Dermis microvascular lymphatic vessel endothelial cell (primary cell): ENCODE data around the gene CCDC146. TPM values are rescaled to one million over a fixed set of nuclear protein-coding genes. Genes with fewer than 3 reads are reported as not detected.
"Not testable (repeated sequence)": the region's sequence is repeated elsewhere in the genome, so short reads cannot be mapped to it uniquely, and the experiment has no call there.

ENCODE experiments used
- DNase-seq, 2 donors: peaks; one replicate each; pipeline versions ENCODE4 v3.0.0 to v3.0.0-alpha.2; 2010; ENCODE audit warnings: low read depth in 2 of 2
- total RNA-seq: library from RNA; depleted of rRNA; stranded (reverse); fragments of >200 nt; gene quantifications from 2 replicates; pipeline ENCODE4 v1.2.1, GENCODE V29; 2014

CCDC146 gene
- total RNA-seq, 1 donor from 2014 or later, result 0.26 TPM

DNA sequence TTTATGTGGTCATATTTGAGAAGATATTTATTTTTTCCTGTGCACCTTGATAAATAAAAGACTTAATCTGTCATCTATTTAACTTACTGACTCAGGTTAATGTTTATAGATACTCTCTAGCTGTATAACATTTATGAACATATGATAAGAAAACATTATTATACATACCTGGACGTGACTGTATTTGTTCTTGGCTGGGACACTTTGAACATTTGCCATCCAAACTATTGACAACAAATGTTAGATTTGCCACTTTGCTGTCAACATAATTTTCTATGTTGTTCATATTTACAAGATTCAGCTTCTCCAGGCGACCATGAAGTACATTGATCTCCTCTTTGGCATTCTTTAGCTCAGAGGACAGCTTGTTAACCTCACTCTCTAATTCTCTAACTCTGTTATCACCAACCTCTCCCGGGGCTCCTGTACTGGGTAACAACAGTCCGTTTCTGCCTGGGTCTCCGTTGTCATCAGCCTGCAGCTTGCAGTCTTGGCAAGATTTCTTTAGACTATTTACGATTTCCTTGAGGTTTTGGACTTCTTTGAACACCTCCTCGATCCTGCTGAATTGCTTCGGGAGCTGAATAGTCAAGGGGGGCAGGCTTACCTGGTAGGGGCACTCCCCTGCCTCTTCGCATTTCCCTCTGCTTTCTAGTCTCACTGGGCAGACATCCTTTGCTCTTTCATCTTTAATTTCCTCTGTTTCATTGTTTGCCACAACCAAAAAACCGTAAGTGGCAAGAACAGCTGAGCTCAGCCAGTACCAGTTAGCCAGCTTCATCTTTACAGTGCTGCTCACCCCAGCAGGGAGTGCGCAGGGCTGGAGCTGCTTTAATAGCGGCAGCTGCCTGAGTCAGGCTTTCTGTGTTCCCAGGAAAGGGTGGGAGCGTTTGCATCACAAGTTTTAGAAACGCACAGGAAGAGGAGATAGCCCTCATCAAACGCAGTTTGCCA, 76.9 kb downstream of the CCDC146 start, which contains the start of gene FGL2:
Gene FGL2, minus strand, starts transcription at position 807 of the 954 bp plus-strand sequence. Its CDS starts 26 bp downstream, at position 781.
- no peak for DNase-seq

DNA sequence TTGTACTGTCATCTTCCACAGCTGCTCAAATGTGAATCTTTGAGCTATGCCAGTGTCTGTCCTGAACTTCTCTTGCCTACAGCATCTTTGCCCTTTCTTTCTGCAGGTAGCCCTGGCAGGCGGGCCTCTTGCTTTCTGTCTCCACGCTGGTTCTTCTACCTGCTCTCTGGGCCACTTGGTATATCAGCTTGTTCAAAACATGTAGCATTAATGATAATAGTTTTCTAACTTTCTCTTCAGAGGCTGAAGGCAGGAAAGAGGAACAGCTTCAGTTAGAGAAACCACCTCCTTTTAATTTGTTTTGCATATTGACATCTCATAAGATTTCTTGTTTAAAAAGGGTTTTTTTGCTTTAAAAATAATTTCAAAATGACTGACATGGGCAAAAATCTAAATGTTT, 78.1 kb downstream of the CCDC146 start:
- DNase-seq, result no peak

DNA sequence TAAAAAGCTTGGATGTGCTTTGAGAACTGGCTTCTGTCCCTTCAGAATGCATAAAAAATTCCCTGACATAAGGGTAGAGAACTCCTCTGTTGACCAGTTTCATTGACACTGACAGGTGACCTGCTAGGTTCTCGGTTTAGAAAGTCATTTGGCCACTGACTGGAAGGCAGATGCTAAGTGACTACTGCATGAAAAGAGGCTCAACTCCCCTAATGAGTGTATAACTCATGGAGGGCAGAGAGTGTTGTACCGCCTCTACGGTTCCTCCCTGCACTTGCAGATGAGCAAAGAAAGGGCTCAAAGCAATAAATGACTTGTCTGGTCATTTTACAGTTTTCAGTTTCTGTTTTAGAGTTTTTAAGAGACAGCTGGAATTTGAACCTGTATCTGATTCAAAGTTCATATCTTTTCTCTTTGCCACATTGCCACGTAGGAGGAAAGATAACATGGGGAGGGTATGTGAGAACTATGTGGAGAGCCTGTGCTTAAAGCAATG, 80.1 kb downstream of the CCDC146 start:
- DNase-seq, result no peak

DNA sequence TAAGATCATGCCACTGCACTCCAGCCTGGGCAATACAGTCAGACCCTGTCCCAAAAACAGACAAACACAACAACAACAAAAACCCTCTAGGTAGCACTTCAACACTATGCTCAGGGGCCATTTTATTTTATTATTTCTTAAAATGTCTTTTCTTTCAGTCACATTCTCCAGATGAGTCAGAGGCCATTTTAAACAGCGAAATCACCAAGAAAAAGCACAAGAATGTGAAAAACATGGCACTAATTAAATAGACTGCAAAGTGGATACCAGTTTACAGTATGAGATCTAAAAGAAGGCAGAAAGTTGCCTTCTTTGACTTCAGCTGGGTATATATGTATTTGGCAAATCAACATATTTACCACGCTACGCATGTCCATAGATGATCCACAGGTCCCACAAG, 83.3 kb downstream of the CCDC146 start:
- no peak for DNase-seq

DNA sequence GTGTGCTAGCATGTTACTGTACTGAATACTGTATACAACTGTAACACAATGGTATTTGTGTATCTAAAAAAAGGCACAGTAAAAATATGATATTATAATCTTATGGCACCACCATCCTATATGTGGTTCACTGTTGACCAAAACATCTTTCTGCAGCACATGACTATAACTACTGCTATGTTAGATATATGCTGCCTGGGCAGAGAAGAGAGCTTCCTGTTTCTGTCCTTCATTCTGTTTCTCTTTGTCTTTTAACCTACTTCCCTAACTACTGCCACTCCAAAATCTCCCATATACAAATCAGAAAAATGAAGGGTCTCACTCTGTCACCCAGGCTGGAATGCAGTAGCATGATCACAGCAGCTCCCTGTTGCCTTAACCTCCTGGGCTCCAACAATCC, 86.0 kb downstream of the CCDC146 start:
- no peak for DNase-seq

DNA sequence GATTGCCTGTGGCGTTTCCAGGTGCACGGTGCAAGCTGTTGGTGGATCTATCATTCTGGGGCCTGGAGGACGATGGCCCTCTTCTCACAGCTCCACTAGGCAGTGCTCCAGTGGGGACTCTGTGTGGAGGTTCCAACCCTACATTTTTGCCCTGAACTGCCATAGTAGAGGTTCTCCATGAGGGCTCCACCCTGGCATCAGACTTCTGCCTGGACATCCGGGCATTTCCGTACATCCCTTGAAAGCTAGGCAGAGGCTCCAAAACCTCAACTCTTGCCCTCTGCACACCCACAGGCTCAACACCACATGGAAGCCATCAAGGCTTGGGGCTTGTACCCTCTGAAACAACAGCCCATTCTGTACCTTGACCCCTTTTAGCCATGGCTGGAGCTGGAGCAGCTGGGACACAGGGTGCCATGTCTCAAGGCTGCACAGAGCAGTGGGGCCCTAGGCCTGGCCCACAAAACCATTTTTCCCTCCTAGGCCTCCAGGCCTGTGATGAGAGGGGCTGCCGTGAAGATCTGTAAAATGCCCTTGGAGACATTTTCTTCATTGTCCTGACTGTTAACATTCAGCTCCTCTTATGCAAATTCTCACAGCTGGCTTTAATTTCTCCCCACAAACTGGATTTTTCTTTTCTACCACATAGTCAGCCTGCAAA, 87.2 kb downstream of the CCDC146 start:
- DNase-seq, result no peak

DNA sequence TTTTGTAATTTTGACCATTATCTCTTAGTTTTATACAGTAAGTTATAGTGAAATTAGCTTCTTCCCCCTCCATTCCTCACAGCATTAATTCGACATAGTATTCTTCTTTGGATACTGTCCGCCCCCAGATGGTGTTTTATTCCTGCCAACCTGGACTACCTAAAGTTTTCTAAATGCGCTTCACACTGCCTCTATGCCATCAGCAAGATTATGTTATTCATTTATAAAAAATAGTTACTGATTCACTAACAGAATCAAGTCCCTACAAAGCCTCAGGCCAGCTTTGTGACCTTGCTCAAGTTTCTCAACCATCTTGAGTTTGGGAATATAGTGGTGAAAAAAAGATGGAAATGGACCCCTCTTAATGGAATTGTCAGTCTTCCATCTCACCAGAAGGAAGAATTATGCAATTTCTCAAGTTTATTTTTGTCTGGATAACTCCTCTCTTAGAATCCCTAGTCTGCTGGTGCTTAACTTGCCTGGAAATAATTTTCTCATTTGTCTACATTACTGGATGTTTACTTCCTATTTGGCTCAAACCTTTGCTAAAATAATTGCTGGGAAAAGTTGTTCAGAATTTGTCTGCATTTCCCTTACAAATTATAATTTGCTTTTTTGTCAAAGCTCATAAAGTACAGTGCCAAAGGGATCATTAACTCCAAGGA, 93.9 kb downstream of the CCDC146 start:
- DNase-seq, result no peak

DNA sequence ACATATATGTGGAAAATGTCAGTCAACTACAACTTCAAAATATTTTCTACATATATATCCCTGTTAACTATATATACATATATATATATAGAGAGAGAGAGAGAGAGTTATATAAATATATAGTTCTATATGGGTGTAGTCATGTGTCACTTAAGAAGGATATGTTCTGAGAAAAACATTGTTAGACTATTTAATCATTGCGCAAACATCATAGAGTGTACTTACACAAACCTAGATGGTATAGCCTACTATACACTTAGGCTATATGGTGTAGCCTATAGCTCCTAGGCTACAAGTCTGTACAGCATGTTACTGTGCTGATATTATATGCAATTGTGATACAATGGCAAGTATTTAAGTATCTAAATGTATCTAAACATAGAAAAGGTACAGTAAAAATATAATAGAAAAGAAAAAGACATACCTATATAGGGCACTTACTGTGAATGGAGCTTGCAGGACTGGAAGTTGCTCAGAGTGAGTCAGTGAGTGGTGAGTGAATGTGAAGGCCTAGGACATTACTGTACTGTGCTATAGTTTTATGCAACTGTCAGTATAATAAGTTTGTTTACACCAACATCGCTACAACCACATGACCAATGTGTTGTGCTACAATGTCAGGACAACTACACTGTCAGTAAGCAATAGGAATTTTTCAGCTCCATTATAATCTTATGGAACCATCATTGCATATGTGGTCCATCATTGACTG, 95.2 kb downstream of the CCDC146 start:
- DNase-seq, result no peak

DNA sequence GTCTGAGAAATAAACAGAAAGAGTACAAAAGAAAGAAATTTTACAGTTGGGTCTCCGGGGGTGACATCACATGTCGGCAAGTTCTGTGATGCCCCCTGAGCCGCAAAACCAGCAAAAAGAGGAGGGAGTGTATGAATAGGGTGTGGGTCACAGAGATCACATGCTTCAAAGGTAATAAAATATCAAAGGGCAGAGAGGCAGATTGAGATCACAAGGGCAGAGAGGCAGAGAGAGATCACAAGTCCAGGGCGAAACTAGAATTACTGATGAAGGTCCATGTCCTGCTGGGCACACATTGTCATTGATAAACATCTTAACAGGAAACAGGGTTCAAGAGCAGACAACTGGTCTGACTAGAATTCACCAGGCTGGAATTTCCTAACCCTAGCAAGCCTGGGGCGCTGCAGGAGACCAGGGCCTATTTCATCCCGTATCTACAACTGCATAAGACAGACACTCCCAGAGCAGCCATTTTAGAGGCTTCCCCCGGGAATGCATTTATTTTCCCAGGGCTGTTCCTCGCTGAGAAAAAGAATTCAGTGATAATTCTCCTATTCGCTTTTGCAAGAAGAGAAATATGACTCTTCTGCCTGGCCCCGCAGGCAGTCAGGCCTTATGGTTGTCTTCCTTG, 97.4 kb downstream of the CCDC146 start:
- DNase-seq, result not testable (repeated sequence)

DNA sequence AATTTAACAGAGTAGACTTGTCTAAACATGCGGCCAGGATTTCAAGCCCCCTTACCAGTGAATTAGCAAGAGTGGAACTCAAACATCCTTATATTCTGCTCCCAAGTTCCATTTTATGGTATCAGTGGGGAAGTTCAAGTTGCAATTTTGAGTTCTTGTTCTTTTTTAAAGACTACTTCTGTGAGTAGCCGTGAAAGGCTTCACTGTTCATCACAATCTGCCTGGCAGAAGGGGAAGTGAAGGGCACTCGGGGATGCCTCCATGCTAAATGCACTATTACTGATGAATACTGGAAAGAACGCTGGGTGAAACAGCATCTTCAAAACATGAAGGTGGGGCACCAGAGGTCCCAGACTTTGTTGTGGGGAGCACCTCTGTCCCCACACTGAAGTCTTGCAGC, 99.7 kb downstream of the CCDC146 start:
- DNase-seq, result no peak

DNA sequence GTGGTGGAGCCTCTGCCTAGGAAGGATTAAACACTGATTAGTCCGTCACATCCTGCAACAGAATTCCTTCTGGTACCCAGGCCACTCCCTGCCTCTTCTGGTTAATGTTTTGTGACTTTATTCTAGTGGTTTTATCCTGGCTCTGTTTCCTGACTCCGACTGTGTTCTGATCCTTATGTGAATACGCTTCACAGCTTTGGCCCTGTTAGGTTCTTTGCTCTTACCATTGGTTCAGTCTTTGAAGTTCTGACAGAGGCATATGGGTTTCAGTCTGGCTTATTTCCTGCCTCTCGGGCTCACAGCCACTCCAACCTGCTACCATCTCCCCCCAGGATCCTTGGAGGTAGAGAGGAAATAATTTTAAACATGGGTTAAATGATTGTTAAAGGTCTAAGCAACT, 100.4 kb downstream of the CCDC146 start:
- no peak for DNase-seq

DNA sequence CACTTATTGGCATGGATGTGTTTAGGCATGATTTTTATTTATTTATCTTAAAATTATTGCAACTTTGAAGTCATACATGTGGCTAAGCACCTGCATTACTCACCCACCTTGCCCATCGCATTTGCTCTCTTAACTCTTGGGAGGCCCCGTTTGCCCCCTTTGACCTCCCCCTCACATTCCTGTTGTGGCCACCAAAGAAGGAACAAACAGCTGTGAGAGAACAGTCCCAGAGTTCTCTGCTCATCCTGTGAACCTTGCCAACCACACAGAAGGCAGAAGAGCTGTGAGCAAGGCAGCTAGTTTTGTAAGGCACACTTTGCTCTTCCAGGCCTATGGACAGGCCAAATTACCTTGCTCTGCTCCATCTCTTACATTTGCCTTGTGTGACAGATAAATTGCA, 100.8 kb downstream of the CCDC146 start:
- DNase-seq, result no peak

DNA sequence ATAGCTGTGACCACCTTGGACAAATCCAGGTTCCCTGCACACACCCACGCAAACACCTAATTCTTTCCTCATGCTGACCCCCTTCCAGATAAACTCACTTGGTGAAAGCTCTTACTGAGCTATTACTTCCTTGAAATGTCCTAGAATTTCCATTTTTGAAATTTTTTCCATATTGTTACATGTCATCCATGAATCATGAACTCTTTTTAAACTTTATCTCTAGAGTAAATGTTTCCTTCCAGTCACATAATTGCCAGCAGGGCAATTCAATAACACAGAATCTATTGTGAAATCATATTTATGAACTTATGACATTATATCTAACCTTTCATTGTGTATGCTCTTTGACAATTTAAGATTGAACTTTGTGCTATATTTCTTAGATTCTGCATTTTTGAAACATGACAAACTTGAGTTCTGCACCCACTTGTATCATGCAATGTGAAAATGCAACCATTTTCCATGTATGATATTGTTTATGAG, 104.0 kb downstream of the CCDC146 start:
- peak; percentile 32 to 68 for DNase-seq

DNA sequence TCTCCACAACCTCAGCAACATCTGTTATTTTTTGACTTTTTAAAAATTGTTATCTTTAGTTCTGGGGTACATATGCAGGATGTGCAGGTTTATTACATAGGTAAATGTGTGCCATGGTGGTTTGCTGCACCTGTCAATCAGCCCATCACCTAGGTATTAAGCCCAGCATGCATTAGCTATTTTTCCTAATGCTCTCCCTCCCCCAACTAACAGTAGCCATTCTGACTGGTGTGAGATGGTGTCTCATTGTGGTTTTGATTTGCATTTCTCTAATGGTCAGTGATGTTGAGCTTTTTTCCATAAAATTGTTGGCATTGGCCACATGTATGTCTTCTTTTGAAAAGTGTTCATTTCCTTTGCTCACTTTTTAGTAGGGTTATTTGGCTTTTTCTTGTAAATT, 106.4 kb downstream of the CCDC146 start:
- DNase-seq, result not testable (repeated sequence)

DNA sequence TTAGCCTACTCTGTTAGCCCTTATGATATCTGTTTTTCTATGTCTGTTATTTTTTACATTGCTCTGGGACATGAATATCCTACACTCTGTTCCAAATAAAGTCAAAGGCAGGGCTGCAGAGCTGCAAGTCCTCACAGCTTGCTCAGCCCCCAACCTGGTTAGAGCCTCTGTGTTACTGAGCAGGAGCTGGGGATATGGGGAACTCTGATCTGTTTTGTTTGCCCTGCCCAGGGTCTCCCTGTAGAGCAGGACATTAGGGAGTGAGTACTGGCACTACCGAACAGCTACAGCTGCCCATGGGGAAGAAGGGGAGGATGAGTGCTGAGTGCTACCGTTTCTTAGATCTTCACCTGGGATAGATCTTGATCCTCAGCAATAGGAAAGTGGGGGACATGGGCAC, 110.1 kb downstream of the CCDC146 start:
- no peak for DNase-seq

DNA sequence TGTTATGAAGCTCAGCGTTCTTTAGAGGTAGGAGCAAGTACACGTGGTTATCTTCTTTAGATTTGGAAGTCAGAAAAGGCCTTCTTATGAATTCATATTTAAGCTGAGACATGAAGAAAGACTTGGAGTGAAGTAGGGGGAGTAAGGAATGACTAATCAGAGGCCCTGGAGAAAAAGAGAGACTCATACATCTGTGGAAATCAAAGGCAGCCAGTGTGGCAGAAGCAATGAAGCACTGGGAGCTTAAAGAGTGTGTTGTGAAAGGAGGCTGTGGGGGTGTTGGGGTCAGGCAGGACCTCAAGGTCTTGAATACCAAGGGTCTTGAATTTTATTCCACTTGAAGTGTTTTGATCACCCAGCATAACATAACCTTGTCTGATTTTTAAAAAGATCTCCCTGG, 112.9 kb downstream of the CCDC146 start:
- DNase-seq, result no peak

DNA sequence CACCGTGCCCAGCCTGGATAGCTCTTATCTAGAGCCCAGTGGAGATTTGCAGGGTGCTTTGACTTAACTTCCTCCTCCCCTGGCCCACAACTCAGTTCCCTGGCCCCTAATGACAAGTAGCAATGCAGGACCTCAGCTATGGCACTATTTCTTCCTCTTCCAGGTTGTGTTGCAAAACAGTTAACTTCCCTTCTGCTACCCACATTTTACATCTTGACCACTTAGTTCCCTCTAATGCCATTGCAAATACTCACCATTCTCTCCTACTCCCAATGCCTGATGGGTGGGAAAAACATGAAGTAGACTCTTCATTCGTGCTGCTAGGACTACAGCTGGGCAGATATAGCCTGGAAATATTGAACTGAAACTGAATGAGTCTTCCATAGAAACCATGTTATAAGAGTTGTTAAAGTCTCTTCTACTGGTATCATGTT, 116.3 kb downstream of the CCDC146 start:
- no peak for DNase-seq

DNA sequence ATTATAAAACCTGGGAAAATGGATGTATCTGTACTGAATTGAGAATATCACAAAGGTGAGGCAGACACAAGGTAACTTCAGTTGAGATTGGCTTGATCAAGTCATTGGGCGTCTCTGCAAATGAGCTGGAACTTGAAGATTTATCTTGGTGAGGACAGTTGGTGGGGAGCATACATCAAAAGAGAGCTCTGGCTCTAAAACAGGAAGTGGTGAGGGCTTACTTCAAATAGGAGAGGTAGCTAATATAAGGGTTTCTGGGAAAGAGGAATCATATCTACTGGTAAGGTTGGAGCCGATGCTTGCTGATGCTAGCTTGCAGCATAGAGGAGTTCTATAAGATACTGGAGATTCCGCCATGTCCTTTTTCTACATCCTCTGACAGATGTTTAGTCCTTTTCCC, 117.1 kb downstream of the CCDC146 start:
- DNase-seq, result no peak

DNA sequence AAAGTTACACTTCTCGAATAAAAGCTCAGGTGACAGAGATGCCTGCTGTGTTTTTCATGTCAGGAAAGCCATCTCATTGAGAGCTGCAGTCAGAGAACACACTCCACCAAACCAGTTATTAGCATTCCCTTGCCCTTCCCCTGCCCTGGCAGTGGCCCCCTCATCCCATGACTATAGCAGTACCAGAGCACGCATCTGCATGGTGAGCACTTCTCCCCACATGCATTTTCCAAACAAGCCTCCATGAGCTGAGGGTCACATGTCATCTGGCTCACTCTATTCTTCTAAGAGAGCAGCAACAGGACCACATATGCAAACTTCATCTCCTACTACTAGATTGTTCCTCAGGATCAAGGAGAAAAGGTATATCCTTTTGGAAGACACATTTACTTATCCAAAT, 119.7 kb downstream of the CCDC146 start:
- no peak for DNase-seq

DNA sequence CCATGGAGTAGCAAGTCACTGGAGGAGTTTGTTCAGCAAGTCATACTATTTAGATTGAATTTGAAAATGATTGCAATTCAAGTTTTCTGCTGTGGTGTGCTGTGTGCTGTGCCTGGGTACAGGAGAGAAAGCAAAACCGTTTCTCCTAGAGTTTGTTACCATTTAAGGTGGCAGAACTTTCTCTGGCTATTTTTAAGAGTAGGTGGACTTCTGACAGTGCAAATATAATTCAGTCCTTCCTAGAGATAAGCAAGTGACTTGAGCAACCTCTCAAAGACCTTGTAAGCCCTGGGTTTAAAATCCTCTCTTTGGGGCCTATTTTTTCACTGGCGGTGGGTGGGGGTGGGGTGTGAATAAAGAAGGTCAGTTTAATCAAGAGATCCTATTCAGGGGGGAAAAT, 120.1 kb downstream of the CCDC146 start:
- DNase-seq, result no peak
